Astrocyte (in vitro differentiated cells and primary cell): ENCODE measurements around the gene ALKBH3. TPM values are rescaled to one million over a fixed set of nuclear protein-coding genes. Genes with fewer than 3 reads are reported as not detected.

Experiments used
- DNase-seq: peaks from one replicate; pipeline ENCODE4 v3.0.0-alpha.2; 2010; ENCODE audit warnings: low read depth
- FAIRE-seq: peaks from 2 replicates; lab custom pipeline; 2011; peaks lifted over from hg19 to GRCh38; lab: Jason Lieb, UNC
- H2AFZ ChIP-seq: 2 replicates; pipeline ENCODE4 v1.6.0; 2012; ENCODE audit warnings: low read depth, low read length, inconsistent platforms
- H3K27ac ChIP-seq: 2 replicates; pipeline ENCODE4 v1.5.1; 2011; ENCODE audit warnings: low read depth, low read length, inconsistent platforms
- H3K27me3 ChIP-seq: 2 replicates; pipeline ENCODE4 v1.6.0; 2011; ENCODE audit warnings: low read length, inconsistent platforms; ENCODE audit not compliant: insufficient read depth
- H3K36me3 ChIP-seq: 2 replicates; pipeline ENCODE4 v1.5.1; 2011; ENCODE audit warnings: low read length, inconsistent platforms; ENCODE audit not compliant: insufficient read depth
- H3K4me1 ChIP-seq: 2 replicates; pipeline ENCODE4 v1.5.1; 2011; ENCODE audit warnings: low read length, inconsistent platforms; ENCODE audit not compliant: insufficient read depth
- H3K4me2 ChIP-seq: 2 replicates; pipeline ENCODE4 v1.6.0; 2012; ENCODE audit warnings: low read length, inconsistent platforms
- H3K4me3 ChIP-seq: 2 replicates; pipeline ENCODE4 v1.5.1; 2011; ENCODE audit warnings: low read depth, mild to moderate bottlenecking, low read length, inconsistent platforms; ENCODE audit not compliant: insufficient read depth
- H3K79me2 ChIP-seq: 2 replicates; pipeline ENCODE4 v1.6.0; 2012; ENCODE audit warnings: mild to moderate bottlenecking, low read length, inconsistent platforms; ENCODE audit not compliant: insufficient read depth
- H3K9ac ChIP-seq: 2 replicates; pipeline ENCODE4 v1.6.0; 2012; ENCODE audit warnings: mild to moderate bottlenecking, low read length, inconsistent platforms
- H3K9me3 ChIP-seq: 2 replicates; pipeline ENCODE4 v1.5.1; 2012; ENCODE audit warnings: low read depth, mild to moderate bottlenecking, low read length, inconsistent platforms; ENCODE audit not compliant: insufficient read depth
- H4K20me1 ChIP-seq: 2 replicates; pipeline ENCODE4 v1.6.0; 2012; ENCODE audit warnings: low read length, inconsistent platforms; ENCODE audit not compliant: insufficient read depth
- H3K27ac Mint-ChIP-seq: one replicate; pipeline ENCODE4 v1.8.0; 2021; ENCODE audit warnings: mild to moderate bottlenecking, mixed read lengths; ENCODE audit not compliant: unreplicated experiment
- H3K27me3 Mint-ChIP-seq: one replicate; pipeline ENCODE4 v1.8.0; 2021; ENCODE audit warnings: low read depth, mixed read lengths; ENCODE audit not compliant: unreplicated experiment
- H3K36me3 Mint-ChIP-seq: one replicate; pipeline ENCODE4 v1.8.0; 2021; ENCODE audit warnings: low read depth, mixed read lengths; ENCODE audit not compliant: unreplicated experiment
- H3K4me1 Mint-ChIP-seq: one replicate; pipeline ENCODE4 v1.8.0; 2021; ENCODE audit warnings: low read depth, mixed read lengths; ENCODE audit not compliant: unreplicated experiment
- H3K4me3 Mint-ChIP-seq: one replicate; pipeline ENCODE4 v1.8.0; 2021; ENCODE audit warnings: mild to moderate bottlenecking, moderate library complexity, mixed read lengths; ENCODE audit not compliant: unreplicated experiment
- H3K9me3 Mint-ChIP-seq: one replicate; pipeline ENCODE4 v1.8.0; 2021; ENCODE audit warnings: mild to moderate bottlenecking, mixed read lengths; ENCODE audit not compliant: unreplicated experiment
- CTCF ChIP-seq: IDR thresholded peaks from 2 replicates; pipeline ENCODE4 v1.5.1; 2011; ENCODE audit warnings: low read depth, mild to moderate bottlenecking, inconsistent platforms, low read length, moderate library complexity; ENCODE audit not compliant: insufficient read depth
- EZH2 ChIP-seq: IDR thresholded peaks from 2 replicates; pipeline ENCODE4 v1.6.1; 2012; ENCODE audit warnings: mild to moderate bottlenecking, low read length, inconsistent platforms; ENCODE audit not compliant: insufficient read depth
- total RNA-seq: library from RNA; stranded (reverse); gene quantifications from 2 replicates; pipeline ENCODE4 v1.2.1, GENCODE V29; 2021

ALKBH3 gene
- total RNA-seq, 1 donor from 2014 or later, result 30.5 TPM

DNA sequence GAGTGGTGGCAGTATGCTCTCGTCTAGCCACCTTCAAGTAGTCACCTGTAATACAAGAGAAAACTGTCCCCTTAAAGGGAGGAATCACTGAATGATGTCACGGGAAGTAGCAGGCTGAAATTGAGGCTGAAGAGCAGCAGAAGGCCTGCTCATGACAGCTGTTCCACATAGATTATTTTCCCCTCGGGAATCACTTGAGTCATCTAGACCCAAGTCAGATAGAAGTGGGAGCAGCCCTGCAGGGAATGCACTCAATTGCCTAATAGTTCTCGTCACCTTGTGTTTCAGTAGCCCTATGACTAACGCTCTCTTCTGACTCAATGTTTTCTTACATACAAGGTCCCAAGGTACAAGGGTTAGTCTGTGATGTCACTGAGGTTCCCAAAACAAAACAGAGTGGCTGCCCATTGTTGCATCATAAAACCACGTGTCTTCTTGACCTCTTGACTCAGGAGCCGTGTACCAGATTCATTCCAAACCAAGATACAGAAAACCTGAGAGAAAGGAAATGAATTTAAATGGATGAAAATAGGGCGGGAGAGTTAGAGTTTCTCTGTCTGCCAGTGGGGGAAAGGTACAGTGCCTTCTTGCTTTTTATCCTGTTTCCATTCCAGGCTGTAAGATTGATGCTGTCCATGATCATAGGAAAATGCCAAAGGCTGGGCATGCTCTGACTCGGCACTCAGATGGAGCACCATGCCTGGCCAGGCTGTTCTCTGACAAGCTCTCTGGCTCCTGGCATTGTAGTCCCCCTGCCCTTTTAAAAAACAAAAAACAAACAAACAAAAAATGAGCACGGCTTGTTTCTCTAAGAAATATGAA is 40.2 kb downstream of the ALKBH3 start:
- Mint-ChIP-seq H3K27ac (peak overlapping the region; percentile 86), H3K4me1 (peaks cover 32% of the 10 kb centered on the region), H3K9me3 (no peaks in the 10 kb centered on the region), H3K4me3 (no peak overlapping the region), H3K36me3 (peaks cover 3% of the 10 kb centered on the region), H3K27me3 (no peaks in the 10 kb centered on the region)
- peak; percentile 100 for FAIRE-seq
- Histone ChIP-seq H3K9me3 (no peaks in the 10 kb centered on the region), H2AFZ (no peak overlapping the region), H3K4me3 (no peak overlapping the region), H3K27me3 (no peaks in the 10 kb centered on the region), H3K36me3 (peaks cover 17% of the 10 kb centered on the region), H4K20me1 (peaks cover 3% of the 10 kb centered on the region), H3K4me2 (peak overlapping the region; percentile 63), H3K4me1 (peaks cover 38% of the 10 kb centered on the region), H3K27ac (peak overlapping the region; percentile 91), H3K79me2 (no peaks in the 10 kb centered on the region), H3K9ac (peak overlapping the region; percentile 71)
- DNase-seq, result peak; percentile 100
- TF ChIP-seq EZH2 (no peak), CTCF (no peak)

DNA sequence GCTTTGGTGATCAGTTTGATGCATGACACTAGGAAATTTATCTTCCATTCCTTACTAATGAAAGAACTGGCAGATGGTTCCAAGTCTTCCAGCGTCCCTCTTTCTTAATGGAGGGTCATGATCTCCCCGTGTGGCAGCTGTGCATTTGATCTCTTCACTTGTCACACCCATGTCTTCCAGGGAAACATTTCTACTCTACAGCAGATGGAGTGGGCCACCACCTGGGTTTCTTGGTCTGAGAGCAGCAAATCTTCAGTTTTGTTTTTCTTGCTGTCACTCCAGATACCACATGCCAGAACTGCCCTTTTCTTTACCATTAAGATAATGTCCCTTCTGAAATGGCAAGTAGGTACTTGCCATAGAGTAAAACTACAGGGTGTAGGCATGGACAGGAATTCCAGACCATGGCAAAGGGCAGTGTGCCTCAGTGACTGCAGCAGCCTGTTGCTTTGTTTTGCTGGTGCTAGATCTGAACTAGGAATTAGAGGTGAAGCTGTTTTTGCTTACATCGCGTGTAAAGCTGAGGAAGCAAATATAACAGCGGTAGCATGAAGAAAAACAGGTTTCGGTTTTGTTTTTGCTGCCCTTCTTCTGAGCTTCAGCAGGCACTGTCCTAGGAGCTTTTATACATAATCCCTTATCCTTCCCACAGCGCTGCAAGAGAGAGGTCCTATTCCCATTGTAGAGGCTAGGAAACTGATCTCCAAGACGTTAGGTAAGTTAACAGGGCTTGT is 41.1 kb downstream of the ALKBH3 start:
- H3K36me3 ChIP-seq, result peaks cover 17% of the 10 kb centered on the region
- Mint-ChIP-seq H3K4me1 (peaks cover 39% of the 10 kb centered on the region), H3K36me3 (peaks cover 3% of the 10 kb centered on the region), H3K27ac (peak overlapping the region; percentile 86), H3K9me3 (no peaks in the 10 kb centered on the region), H3K27me3 (no peaks in the 10 kb centered on the region), H3K4me3 (no peak overlapping the region)
- DNase-seq (no peak), FAIRE-seq (no peak)
- no peak overlapping the region for H3K4me3 ChIP-seq
- H3K27me3 ChIP-seq, result no peaks in the 10 kb centered on the region
- H3K79me2 ChIP-seq, result no peaks in the 10 kb centered on the region
- no peaks in the 10 kb centered on the region for H3K9me3 ChIP-seq
- no peak overlapping the region for H3K4me2 ChIP-seq
- H3K9ac ChIP-seq, result peak overlapping the region; percentile 71
- peak overlapping the region; percentile 86 for H3K27ac ChIP-seq
- TF ChIP-seq CTCF (no peak), EZH2 (no peak)
- H3K4me1 ChIP-seq, result peaks cover 38% of the 10 kb centered on the region
- H2AFZ ChIP-seq, result no peak overlapping the region
- H4K20me1 ChIP-seq, result peaks cover 3% of the 10 kb centered on the region
